Right renal pelvis (tissue), 4 donors: Measurements from ENCODE around the gene RPL4. TPM values are rescaled to one million over a fixed set of nuclear protein-coding genes. Genes with fewer than 3 reads are reported as not detected.
"Not testable (repeated sequence)": the region's sequence is repeated elsewhere in the genome, so short reads cannot be mapped to it uniquely, and the experiment has no call there.

Experiments used
- DNase-seq, 4 donors: peaks; one replicate each; pipeline ENCODE4 v3.0.0-alpha.2; 2013; ENCODE audit warnings: low read depth in 4 of 4, low spot score in 3 of 4, missing footprints in 1 of 4
- polyA plus RNA-seq, 4 donors: library from polyadenylated mRNA; unstranded; fragments of 120-200 nt; gene quantifications; one replicate each; pipeline ENCODE4 v1.2.1, GENCODE V29; 2013; ENCODE audit not compliant: insufficient read length in 4 of 4

Gene RPL4
- polyA plus RNA-seq, 4 donors = 3,490 to 3,817 (median 3,726) TPM

GRCh38 chr15:66461294-66461693 is 43.4 kb downstream of the RPL4 start:
- DNase-seq = not testable (repeated sequence)

- no peak for DNase-seq
Measured at GRCh38 chr15:66459818-66460615, 44.6 kb downstream of the RPL4 start.

- no peak for DNase-seq
Measured at GRCh38 chr15:66456211-66456610, 48.4 kb downstream of the RPL4 start.

GRCh38 chr15:66454143-66454542 is 50.5 kb downstream of the RPL4 start:
- DNase-seq = no peak

GRCh38 chr15:66452971-66453580 is 51.6 kb downstream of the RPL4 start:
- no peak for DNase-seq

- DNase-seq = no peak
Measured at GRCh38 chr15:66452420-66452819, 52.2 kb downstream of the RPL4 start.

Other genes with a start within 250 kb of the RPL4 start
- 10 to 100 TPM; 33.8 to 43.8 (median 38.2) TPM for gene DIS3L, start 211.3 kb downstream of the RPL4 start, polyA plus RNA-seq
- gene TIPIN, start 148.2 kb downstream of the RPL4 start, polyA plus RNA-seq = 10 to 100 TPM; 13.8 to 24.9 (median 17.2) TPM
- 10 to 100 TPM; 52.8 to 57.0 (median 56.6) TPM for gene MAP2K1, start 117.9 kb downstream of the RPL4 start, polyA plus RNA-seq
- gene SNAPC5, start 7.1 kb downstream of the RPL4 start, polyA plus RNA-seq = 10 to 100 TPM; 34.9 to 44.7 (median 40.9) TPM
- 10 to 100 TPM; 22.9 to 28.1 (median 25.7) TPM for gene ZWILCH, start 471 bp upstream of the RPL4 start, polyA plus RNA-seq
- gene LCTL, start 61.1 kb upstream of the RPL4 start, polyA plus RNA-seq = under 1 TPM; 0.10 to 0.29 (median 0.20) TPM
- gene SMAD6, start 197.4 kb upstream of the RPL4 start, polyA plus RNA-seq = 10 to 100 TPM; 27.9 to 45.7 (median 31.4) TPM